Parathyroid adenoma (tissue), 2 donors: ENCODE measurements around the gene KRT17.
A peak's percentile ranks its signal among the peaks of the same experiment; 100 is the strongest.

Source experiments
- H2AFZ ChIP-seq: fragments of 300-600 bp; sonication (generic); one replicate; pipeline ENCODE4 v1.7.0; 2017; ENCODE audit warnings: antibody characterized with exemption, mild to moderate bottlenecking
- H3K27ac ChIP-seq: fragments of 300-600 bp; sonication (generic); one replicate; pipeline ENCODE4 v1.7.0; 2017
- H3K27me3 ChIP-seq: fragments of 300-600 bp; sonication (generic); one replicate; pipeline ENCODE4 v1.7.0; 2017; ENCODE audit warnings: low read length; ENCODE audit not compliant: control insufficient read depth, insufficient read depth
- H3K36me3 ChIP-seq: fragments of 300-600 bp; sonication (generic); one replicate; pipeline ENCODE4 v1.7.0; 2017; ENCODE audit warnings: low read length; ENCODE audit not compliant: control insufficient read depth, insufficient read depth
- H3K4me1 ChIP-seq: fragments of 300-600 bp; sonication (generic); one replicate; pipeline ENCODE4 v1.7.0; 2017; ENCODE audit warnings: control low read depth
- H3K4me2 ChIP-seq: fragments of 300-600 bp; sonication (generic); one replicate; pipeline ENCODE4 v1.7.0; 2017; ENCODE audit warnings: low read length
- H3K4me3 ChIP-seq: fragments of 300-600 bp; sonication (generic); one replicate; pipeline ENCODE4 v1.7.0; 2017; ENCODE audit warnings: low read depth, low read length
- H3K79me2 ChIP-seq: fragments of 300-600 bp; sonication (generic); one replicate; pipeline ENCODE4 v1.7.0; 2017; ENCODE audit warnings: control low read depth
- H3K9ac ChIP-seq: fragments of 300-600 bp; sonication (generic); one replicate; pipeline ENCODE4 v1.7.0; 2017; ENCODE audit warnings: mild to moderate bottlenecking
- H3K9me3 ChIP-seq: fragments of 300-600 bp; sonication (generic); one replicate; pipeline ENCODE4 v1.7.0; 2017; ENCODE audit warnings: low read length; ENCODE audit not compliant: control insufficient read depth
- CTCF ChIP-seq: fragments of 300-600 bp; sonication (generic); IDR thresholded peaks from one replicate; pipeline ENCODE4 v1.7.0; 2017; ENCODE audit warnings: antibody characterized with exemption, mild to moderate bottlenecking
- donor health status: primary hyperparathyroidism.

Gene KRT17

GRCh38 chr17:41651625-41652460 lies 27.5 kb upstream of the KRT17 start:
- no peaks in the 10 kb centered on the region for H3K9me3 ChIP-seq
- peaks cover 56% of the 10 kb centered on the region for H3K4me1 ChIP-seq
- H3K4me2 ChIP-seq, result no peak overlapping the region
- H2AFZ ChIP-seq, result peak overlapping the region; percentile 64
- no peak for TF ChIP-seq CTCF
- no peaks in the 10 kb centered on the region for H3K79me2 ChIP-seq
- no peak overlapping the region for H3K9ac ChIP-seq
- no peak overlapping the region for H3K4me3 ChIP-seq
- H3K27ac ChIP-seq, result peak overlapping the region; percentile 16
- no peaks in the 10 kb centered on the region for H3K36me3 ChIP-seq
- H3K27me3 ChIP-seq, result no peaks in the 10 kb centered on the region

GRCh38 chr17:41650794-41651624 lies 26.6 kb upstream of the KRT17 start:
- Histone ChIP-seq H3K4me2 (no peak overlapping the region), H3K9me3 (no peaks in the 10 kb centered on the region), H3K9ac (no peak overlapping the region), H3K27ac (peak overlapping the region; percentile 16), H3K4me1 (peaks cover 49% of the 10 kb centered on the region), H3K4me3 (no peak overlapping the region), H3K79me2 (no peaks in the 10 kb centered on the region), H3K36me3 (no peaks in the 10 kb centered on the region), H3K27me3 (no peaks in the 10 kb centered on the region), H2AFZ (peak overlapping the region; percentile 64)
- TF ChIP-seq CTCF, result no peak

GRCh38 chr17:41649923-41650519 lies 25.6 kb upstream of the KRT17 start:
- Histone ChIP-seq H3K4me2 (no peak overlapping the region), H2AFZ (no peak overlapping the region), H3K4me1 (peaks cover 41% of the 10 kb centered on the region), H3K27me3 (no peaks in the 10 kb centered on the region), H3K36me3 (no peaks in the 10 kb centered on the region), H3K4me3 (no peak overlapping the region), H3K9ac (no peak overlapping the region), H3K79me2 (no peaks in the 10 kb centered on the region), H3K9me3 (no peaks in the 10 kb centered on the region), H3K27ac (no peak overlapping the region)
- no peak for TF ChIP-seq CTCF

- Histone ChIP-seq H3K27ac (peak overlapping the region; percentile 22), H3K4me2 (peak overlapping the region; percentile 71), H3K36me3 (no peaks in the 10 kb centered on the region), H3K79me2 (no peaks in the 10 kb centered on the region), H3K27me3 (no peaks in the 10 kb centered on the region), H3K9ac (no peak overlapping the region), H3K4me1 (peaks cover 30% of the 10 kb centered on the region), H2AFZ (peak overlapping the region; percentile 97), H3K9me3 (no peaks in the 10 kb centered on the region), H3K4me3 (peak overlapping the region; percentile 23)
- peak; percentile 99 for TF ChIP-seq CTCF
Measured at GRCh38 chr17:41648411-41649195, 24.2 kb upstream of the KRT17 start.
